Measurements from ENCODE around the gene ARID5A.
"Not testable (repeated sequence)": the region's sequence is repeated elsewhere in the genome, so short reads cannot be mapped to it uniquely, and the experiment has no call there.

Gene ARID5A, protein sequence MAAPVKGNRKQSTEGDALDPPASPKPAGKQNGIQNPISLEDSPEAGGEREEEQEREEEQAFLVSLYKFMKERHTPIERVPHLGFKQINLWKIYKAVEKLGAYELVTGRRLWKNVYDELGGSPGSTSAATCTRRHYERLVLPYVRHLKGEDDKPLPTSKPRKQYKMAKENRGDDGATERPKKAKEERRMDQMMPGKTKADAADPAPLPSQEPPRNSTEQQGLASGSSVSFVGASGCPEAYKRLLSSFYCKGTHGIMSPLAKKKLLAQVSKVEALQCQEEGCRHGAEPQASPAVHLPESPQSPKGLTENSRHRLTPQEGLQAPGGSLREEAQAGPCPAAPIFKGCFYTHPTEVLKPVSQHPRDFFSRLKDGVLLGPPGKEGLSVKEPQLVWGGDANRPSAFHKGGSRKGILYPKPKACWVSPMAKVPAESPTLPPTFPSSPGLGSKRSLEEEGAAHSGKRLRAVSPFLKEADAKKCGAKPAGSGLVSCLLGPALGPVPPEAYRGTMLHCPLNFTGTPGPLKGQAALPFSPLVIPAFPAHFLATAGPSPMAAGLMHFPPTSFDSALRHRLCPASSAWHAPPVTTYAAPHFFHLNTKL

DNA sequence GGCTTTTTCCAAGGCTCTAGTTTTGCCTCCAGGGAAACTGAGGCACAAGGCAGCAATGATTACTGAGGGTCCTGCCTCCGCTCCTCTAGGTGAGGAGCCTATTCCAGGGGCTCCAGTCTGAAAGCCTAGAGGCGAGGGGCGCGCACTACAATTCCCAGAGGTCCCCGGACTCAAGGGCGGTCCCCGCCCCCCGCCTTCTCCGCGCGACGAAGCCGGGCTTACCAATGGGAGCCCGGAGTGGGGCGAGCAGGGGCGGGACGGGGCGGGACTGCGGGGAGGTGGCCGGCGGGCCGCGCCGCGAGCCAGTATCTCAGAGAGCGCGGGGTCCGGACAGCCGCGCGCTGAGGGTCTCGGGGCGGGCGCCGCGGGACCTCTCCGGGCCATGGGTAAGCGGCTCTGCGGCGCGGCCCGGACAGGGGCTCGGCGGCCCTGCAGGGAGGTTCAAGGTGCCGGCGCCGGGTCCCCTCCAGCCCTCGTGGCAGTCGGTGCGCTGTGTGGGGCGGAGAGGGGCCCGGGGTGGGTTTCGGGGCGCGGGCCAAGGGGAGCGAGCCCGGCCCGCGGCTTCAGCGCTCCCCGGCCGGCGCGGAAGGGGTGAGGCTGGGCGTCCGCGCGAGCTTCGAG, at the start of gene ARID5A:
TSS of gene ARID5A (plus strand) at position 308 of the 621 bp plus-strand sequence. CDS start at position 383, 75 bp downstream.
- peak; percentile 86 for DNase-seq

- no peak for DNase-seq
Observed at GRCh38 chr2:96489261-96489660, 47.3 kb upstream of the ARID5A start.

DNA sequence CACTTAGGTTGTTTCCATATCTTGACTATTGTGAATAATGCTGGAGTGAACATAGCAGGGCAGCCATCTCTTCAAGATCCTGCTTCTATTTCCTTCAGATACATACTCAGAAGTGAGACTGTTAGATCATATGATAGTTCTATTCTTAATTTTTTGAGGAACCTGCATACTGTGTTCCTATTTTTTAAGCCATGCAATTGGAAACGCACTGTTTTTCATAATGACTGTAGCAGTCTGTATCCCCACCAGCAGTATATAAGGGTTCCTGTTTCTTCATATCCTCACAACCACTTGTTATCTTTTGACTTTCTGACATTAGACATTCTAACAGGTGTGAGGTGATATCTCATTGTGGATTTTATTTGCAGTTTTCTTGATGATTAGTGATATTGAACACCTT, 46.9 kb upstream of the ARID5A start:
- no peak for DNase-seq

GRCh38 chr2:96491860-96492497, 44.6 kb upstream of the ARID5A start:
- DNase-seq = no peak

- no peak for DNase-seq
Observed at GRCh38 chr2:96493072-96493471, 43.5 kb upstream of the ARID5A start.

DNA sequence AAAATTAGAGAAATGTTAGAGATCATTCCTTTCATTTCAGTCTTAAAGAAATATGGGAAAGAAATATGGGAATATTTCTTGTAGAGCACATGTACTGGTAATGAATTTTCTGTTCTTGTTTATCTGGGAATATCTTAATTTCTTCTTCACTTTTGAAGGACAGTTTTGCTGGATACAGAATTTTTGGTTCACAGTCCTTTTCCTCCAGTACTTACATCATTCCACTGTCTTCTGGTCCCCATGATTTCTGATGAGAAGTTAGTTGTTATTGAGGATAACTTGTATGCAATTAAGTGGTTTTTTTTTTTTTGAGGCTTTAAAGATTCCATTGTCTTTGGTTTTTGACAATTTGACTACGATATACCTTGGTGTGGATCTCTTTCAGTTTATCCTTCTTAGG, 42.4 kb upstream of the ARID5A start:
- DNase-seq = no peak

GRCh38 chr2:96495982-96496629, 40.4 kb upstream of the ARID5A start:
- DNase-seq = no peak

DNA sequence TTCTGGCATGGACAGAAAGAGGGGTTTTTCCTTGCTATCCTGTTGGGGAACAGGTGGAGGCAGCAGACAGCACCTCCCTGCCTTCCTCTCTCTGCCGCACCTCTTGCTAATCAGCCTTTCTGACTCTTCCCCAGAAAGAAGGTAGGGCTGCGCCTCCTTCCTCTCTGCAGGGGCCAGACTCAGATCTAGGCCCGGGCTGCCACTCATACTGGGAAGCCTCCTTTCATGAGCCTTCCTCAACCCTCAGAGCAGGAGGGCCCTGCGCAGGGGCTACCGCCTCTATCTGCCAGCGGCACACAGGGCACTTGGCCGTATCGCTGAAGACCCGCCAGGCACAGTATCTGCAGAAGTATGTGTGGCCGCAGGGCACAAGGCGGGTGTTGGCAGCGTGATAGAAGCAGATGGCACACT, 38.5 kb upstream of the ARID5A start:
- DNase-seq = no peak

- not testable (repeated sequence) for DNase-seq
Observed at GRCh38 chr2:96498611-96499010, 37.9 kb upstream of the ARID5A start.

- DNase-seq = no peak
Observed at GRCh38 chr2:96499061-96499960, 37.2 kb upstream of the ARID5A start.

- no peak for DNase-seq
Observed at GRCh38 chr2:96500385-96501066, 36.0 kb upstream of the ARID5A start.

GRCh38 chr2:96501471-96501874, 35.1 kb upstream of the ARID5A start:
- peak; percentile 25 for DNase-seq

DNA sequence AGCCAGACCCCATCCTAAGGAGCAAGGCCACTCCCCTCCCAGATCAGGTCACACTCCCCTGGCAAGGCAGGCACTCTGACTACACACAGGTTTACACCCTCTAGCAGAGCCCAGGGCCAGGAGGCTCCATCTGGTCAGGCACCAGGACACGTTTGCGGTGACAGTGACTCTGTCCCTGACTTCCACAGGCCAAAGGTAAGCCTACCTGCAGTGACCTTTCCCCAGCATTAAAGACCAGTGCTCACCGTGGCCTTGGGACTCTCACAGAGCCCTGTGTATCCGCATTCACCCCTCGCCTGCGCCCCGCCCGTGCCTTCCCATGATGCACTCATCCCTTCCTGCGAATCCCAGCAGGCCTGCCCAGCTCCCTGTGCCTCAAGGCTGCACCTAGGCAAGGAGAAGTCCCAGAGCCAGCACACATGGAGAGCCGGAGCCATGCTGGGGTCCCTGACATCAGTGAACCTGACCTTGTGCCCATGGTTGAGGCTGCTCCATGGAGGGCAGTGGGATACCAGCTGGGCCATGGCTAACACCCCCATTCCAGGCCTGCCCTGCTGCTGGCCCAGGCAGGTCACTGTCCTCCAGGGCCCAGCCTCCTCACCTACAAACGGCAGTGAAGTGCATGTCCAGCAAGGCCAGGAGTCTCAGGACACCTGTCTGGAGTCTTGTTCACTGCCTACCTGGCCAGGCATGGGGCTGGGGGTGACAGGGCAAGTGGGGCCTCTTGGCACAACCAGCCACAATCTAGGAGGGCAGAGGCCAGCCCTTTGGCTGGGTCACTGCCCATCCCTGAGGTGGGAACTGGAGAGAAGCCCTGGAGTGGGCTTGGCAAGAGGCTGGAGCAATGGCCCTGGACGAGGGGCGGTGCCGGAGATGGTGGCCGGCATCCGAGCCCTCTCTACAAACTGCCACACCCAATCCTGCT, 34.4 kb upstream of the ARID5A start:
- DNase-seq = no peak

DNA sequence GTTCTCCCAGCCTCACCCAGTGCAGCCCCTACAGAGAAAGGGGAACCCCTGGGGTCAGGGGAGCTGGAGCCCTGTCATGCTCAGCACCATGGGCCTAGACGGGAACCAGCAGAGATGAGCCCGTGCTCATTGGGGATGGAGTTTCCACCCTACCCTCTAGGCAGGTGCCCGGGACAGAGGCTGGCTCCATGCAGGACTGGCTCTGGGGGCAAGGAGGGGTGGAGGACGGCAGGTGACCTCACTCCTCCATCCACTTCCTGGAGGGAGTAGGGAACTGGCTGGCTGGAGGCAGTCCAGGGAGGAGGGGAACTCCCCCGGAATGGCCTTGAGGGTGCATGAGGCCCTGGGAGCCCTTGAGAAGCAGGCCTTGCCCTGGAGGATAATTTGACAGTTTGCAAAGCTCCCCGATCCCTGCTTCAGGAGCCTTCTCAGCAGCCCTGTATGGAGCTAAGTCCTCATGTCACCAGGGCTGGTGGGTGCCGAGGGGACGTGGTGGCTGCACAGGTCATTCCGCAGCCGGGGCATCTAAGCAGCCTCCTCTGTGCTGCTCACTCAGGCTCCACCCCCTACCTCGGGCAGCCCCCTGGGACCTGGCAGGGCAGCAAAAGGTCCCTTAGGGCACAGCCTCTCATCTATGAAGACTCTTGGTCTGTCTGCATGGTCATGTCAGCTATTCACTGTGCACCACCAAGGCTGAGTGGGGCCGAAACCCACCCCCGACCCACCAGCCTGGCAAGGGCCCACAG, 33.5 kb upstream of the ARID5A start:
- DNase-seq = no peak

DNA sequence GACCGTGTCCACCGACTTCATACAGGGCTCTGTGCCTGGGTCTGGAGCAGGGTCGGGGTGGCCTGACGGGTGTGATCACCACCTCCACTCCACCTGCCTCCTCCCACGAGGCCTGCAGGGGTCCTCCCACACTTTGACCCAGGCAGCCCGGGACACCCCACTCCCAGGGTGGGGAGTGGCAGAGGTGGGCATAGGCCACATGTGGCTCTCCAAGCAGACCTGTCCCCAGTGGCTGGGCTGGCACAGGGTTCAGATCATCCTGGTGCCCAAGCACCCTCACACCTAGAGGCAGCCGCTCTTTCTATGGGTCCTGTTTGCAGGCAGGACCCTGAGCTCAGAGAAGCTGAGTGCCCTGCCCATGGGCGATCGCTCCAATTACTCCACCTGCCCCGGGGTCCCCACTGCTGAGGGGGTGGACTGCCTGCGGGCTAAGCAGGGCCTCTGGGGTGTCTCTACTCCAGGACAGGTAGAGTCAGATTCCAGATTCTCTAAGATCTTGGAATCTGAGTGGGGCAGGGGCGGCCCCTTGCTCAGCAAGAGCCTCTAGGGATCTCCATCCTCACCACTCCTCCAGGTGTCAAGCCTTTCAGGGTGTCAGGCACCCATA, 32.8 kb upstream of the ARID5A start:
- DNase-seq = no peak

GRCh38 chr2:96505231-96505889, 31.2 kb upstream of the ARID5A start, which contains the start of gene NEURL3:
TSS of gene NEURL3 (minus strand) at chr2:96505357. CDS start at chr2:96505286, 71 bp downstream.
- DNase-seq = no peak

DNA sequence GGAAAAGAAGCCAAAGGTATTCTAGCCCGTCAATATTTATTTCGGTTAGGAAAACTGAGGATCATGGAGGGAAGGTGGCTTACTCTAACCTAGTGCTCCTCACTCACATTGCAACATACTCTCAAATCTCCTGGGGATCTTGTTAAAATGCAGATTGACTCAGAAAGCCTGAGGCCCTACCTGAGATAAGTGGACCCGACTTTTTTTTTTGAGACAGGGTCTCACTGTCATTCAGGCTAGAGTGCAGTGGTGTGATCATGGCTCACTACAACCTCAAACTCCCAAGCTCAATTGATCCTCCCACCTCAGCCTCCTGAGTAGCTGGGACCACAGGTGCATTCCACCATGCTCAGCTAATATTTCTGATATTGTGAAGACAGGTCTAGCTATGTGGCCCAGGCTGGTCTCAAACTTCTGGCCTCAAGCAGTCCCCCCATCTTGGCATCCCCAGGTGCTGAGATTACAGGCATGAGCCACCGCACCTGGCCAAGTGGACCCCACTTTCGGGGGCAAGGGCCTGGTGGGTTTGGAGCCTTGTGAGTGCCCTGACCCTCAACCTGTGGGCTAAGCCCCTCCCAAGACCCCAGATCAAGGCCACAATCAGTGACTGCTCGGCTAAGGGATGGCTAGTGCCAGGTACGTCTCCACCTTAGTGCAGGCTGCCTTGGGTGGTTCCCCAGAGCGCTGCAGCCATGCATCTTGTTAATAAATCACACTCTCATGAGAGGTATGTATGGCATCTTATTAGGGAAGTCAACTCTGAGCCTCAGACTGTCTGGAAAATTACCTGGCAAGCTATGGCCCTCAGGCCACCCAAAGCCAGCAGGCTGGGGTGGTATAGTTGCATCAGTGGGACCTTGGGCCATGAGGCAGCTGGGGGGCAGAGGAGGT, 30.3 kb upstream of the ARID5A start:
- no peak for DNase-seq
